Spleen (tissue), 11 donors: ENCODE results near the gene SOX21. TPM values are rescaled to one million over a fixed set of nuclear protein-coding genes. Genes with fewer than 3 reads are reported as not detected.

ENCODE experiments used
- DNase-seq: peaks from one replicate; pipeline ENCODE4 v3.0.0-alpha.2; 2020
- H3K27ac ChIP-seq, 8 donors: fragments of 200-600 bp; sonication (generic) in 7 of 8; 1 replicate in 4 of 8; 2 replicates in 4 of 8; pipeline versions ENCODE4 v1.5.0 to v1.8.0; 2016 to 2021; ENCODE audit warnings: inconsistent platforms in 4 of 8, mild to moderate bottlenecking in 4 of 8, moderate library complexity in 1 of 8
- H3K27me3 ChIP-seq, 7 donors: fragments of 200-600 bp; sonication (generic) in 6 of 7; replicated peaks in 1 of 7; 1 replicate in 4 of 7; 2 replicates in 3 of 7; pipeline versions ENCODE4 v1.5.0 to v1.8.0; 2016 to 2021; ENCODE audit warnings: inconsistent platforms in 3 of 7, mild to moderate bottlenecking in 1 of 7
- H3K36me3 ChIP-seq, 6 donors: fragments of 200-600 bp; sonication (generic) in 5 of 6; 1 replicate in 4 of 6; 2 replicates in 2 of 6; pipeline versions ENCODE4 v1.5.0 to v1.8.0; 2016 to 2021; ENCODE audit warnings: inconsistent platforms in 2 of 6
- H3K4me1 ChIP-seq, 6 donors: fragments of 200-600 bp; sonication (generic) in 5 of 6; 1 replicate in 3 of 6; 2 replicates in 3 of 6; pipeline versions ENCODE4 v1.5.0 to v1.8.0; 2016 to 2021; ENCODE audit warnings: inconsistent platforms in 3 of 6
- H3K4me3 ChIP-seq, 8 donors: fragments of 200-600 bp; sonication (generic) in 7 of 8; 1 replicate in 4 of 8; 2 replicates in 4 of 8; pipeline versions ENCODE4 v1.5.0 to v1.8.0; 2016 to 2021; ENCODE audit warnings: inconsistent platforms in 4 of 8, mild to moderate bottlenecking in 4 of 8, moderate library complexity in 2 of 8
- H3K9me3 ChIP-seq, 8 donors: fragments of 200-600 bp; sonication (generic) in 7 of 8; 1 replicate in 4 of 8; 2 replicates in 4 of 8; pipeline versions ENCODE4 v1.5.0 to v1.8.0; 2016 to 2021; ENCODE audit warnings: inconsistent platforms in 4 of 8
- POLR2A ChIP-seq, 3 donors: fragments of 450-650 bp; IDR thresholded peaks; one replicate each; pipeline ENCODE4 v1.5.1; 2017; ENCODE audit warnings: antibody characterized with exemption in 3 of 3, mild to moderate bottlenecking in 1 of 3
- POLR2AphosphoS5 ChIP-seq, 3 donors: sonication (generic); formaldehyde crosslinking; IDR thresholded peaks; one replicate each; pipeline ENCODE4 v1.5.1; 2017; ENCODE audit warnings: antibody characterized with exemption in 3 of 3
- WGBS, 5 donors: extraction: QIAGEN DNeasy Blood & Tissue Kit in 3 of 5; methylation state at CpG; one replicate each; pipeline versions ENCODE4 v1.1.5 to v1.1.7; 2013 to 2018; 5-methylcytosine and 5-hydroxymethylcytosine counted together
- intact Hi-C: fragments of 100-400 bp; cut with DNase I; formaldehyde crosslinking; loops from one replicate; pipeline ENCODE4 v1.15.0; 2023; ENCODE audit warnings: low total_unique reads
- polyA plus RNA-seq, 3 donors: library from polyadenylated mRNA; stranded (reverse); fragments of 200-250 nt; gene quantifications; one replicate each; pipeline ENCODE4 v1.2.1, GENCODE V29; 2013
- total RNA-seq, 7 donors: library from RNA; depleted of rRNA in 3 of 7; stranded (reverse); fragments of >200 nt in 3 of 7; fragmentation: NEBNext Ultra II Directional in 4 of 7; extraction: Animal tissue kit (Norgen Biotek cat#: 25700) in 4 of 7; gene quantifications; one replicate each; pipeline versions ENCODE4 v1.1.0 to v1.2.1, GENCODE V29; 2016 to 2021
- TF ChIP-seq, protein P1 (sequence below), 11 experiments: fragments of 200-600 bp in 7 of 11; fragments of 450-650 bp in 4 of 11; sonication (generic) in 4 of 11; IDR thresholded peaks in 8 of 11; conservative IDR thresholded peaks in 3 of 11; 1 replicate in 7 of 11; 2 replicates in 4 of 11; pipeline versions ENCODE4 v1.4.0 to v1.8.0; 2016 to 2021; ENCODE audit warnings: antibody characterized with exemption in 11 of 11, inconsistent platforms in 4 of 11, mild to moderate bottlenecking in 1 of 11
- donor health status: healthy with polysubstance abuse.
- donor health status: DM: no; HTN: no; CAD: no; lungs with moderate emphysema.
- donor health status: DM: no; HTN: no; CAD: no.
- donor health status: Bipolar disorder and iron deficiency.
- donor health status: healthy.
- donor health status: DM: no; HTN: no; CAD: no.
- donor health status: DM: yes; HTN: yes; CAD: no.

Gene SOX21
- total and polyA plus RNA-seq, 10 donors: not detected

DNA sequence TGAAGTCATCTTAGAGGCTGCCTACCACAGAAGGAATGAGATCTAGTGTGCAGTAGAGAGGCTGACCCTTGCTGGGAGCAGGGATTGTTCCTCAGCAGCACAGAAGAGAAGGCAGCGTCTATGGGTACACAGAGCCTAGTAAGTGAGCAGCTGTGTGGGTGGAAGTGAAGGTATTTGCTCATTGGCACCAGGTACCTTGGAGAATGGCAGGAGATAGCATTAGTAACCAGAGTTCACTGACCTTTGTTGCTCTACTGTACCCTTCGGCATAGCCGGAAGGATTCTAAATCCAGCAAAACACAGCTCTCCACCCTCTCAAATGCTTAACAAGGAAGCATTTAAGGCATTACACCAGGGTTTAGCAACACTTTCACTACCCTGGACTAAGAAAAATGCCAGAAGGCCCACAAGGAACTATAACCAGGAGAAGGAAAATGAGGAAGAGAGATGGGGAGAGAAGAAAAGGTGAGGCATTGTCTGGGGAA is 12.3 kb downstream of the SOX21 start:
- WGBS, 5 donors: 82 to 89% (median 86%) methylated on average over 3 of the region's 3 CpGs
- peaks cover 0 to 84% (median 56%) of the 10 kb centered on the region in 7 donors for H3K27me3 ChIP-seq
- H3K4me1 ChIP-seq: peaks cover 0 to 2% (median 0%) of the 10 kb centered on the region in 6 donors
- DNase-seq: no peak
- no peaks in the 10 kb centered on the region for H3K9me3 ChIP-seq
- H3K27ac ChIP-seq: no peak overlapping the region
- intact Hi-C loops: no loop called here
- no peak overlapping the region for H3K4me3 ChIP-seq
- no peaks in the 10 kb centered on the region for H3K36me3 ChIP-seq
- TF ChIP-seq POLR2A (IDR thresholded peaks at IDR 0.05): no peak
- no peak for TF ChIP-seq POLR2AphosphoS5 (IDR thresholded peaks at IDR 0.05)
- TF ChIP-seq, protein P1, sequence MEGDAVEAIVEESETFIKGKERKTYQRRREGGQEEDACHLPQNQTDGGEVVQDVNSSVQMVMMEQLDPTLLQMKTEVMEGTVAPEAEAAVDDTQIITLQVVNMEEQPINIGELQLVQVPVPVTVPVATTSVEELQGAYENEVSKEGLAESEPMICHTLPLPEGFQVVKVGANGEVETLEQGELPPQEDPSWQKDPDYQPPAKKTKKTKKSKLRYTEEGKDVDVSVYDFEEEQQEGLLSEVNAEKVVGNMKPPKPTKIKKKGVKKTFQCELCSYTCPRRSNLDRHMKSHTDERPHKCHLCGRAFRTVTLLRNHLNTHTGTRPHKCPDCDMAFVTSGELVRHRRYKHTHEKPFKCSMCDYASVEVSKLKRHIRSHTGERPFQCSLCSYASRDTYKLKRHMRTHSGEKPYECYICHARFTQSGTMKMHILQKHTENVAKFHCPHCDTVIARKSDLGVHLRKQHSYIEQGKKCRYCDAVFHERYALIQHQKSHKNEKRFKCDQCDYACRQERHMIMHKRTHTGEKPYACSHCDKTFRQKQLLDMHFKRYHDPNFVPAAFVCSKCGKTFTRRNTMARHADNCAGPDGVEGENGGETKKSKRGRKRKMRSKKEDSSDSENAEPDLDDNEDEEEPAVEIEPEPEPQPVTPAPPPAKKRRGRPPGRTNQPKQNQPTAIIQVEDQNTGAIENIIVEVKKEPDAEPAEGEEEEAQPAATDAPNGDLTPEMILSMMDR (IDR thresholded peaks at IDR 0.05 in 8 of 11, conservative IDR thresholded peaks at IDR 0.05 in 3 of 11): no peak

DNA sequence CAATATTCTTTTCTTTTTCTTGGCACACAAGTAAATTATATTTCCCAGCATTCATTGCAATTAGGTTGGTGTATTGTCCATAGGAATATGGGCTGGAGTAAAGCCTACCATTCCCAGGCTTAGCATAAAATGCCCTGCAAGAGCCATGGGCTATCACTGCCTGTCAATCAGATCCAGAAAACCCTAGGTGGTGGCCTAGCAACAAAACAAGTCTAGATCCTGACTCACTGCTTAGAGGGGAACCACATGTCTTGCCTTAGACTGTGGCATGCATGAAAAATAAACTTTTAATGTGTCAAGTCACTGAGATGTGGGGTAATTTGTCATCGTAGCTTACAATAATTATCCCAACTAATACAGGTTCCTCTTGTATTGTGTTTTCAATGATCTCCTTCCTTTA is 16.2 kb downstream of the SOX21 start:
- H3K36me3 ChIP-seq: no peaks in the 10 kb centered on the region
- H3K27me3 ChIP-seq: peaks cover 0 to 61% (median 17%) of the 10 kb centered on the region in 7 donors
- intact Hi-C loops: no loop called here
- 76 to 89% (median 85%) methylated on average over 1 of the region's 1 CpG for WGBS, 5 donors
- TF ChIP-seq POLR2A (IDR thresholded peaks at IDR 0.05) (no peak), POLR2AphosphoS5 (IDR thresholded peaks at IDR 0.05) (no peak)
- TF ChIP-seq, protein P1 (IDR thresholded peaks at IDR 0.05 in 8 of 11, conservative IDR thresholded peaks at IDR 0.05 in 3 of 11): no peak
- no peak for DNase-seq
- H3K4me3 ChIP-seq: no peak overlapping the region
- H3K9me3 ChIP-seq: no peaks in the 10 kb centered on the region
- no peaks in the 10 kb centered on the region for H3K4me1 ChIP-seq
- no peak overlapping the region for H3K27ac ChIP-seq

- no peak for DNase-seq
- TF ChIP-seq, protein P1 (IDR thresholded peaks at IDR 0.05 in 8 of 11, conservative IDR thresholded peaks at IDR 0.05 in 3 of 11): no peak
- TF ChIP-seq POLR2A (IDR thresholded peaks at IDR 0.05) (no peak), POLR2AphosphoS5 (IDR thresholded peaks at IDR 0.05) (no peak)
- 70 to 77% (median 76%) methylated on average over 4 of the region's 4 CpGs for WGBS, 5 donors
- intact Hi-C loops: no loop called here
- Histone ChIP-seq H3K27ac (no peak overlapping the region), H3K4me1 (no peaks in the 10 kb centered on the region), H3K36me3 (no peaks in the 10 kb centered on the region), H3K4me3 (no peak overlapping the region), H3K9me3 (no peaks in the 10 kb centered on the region), H3K27me3 (peaks cover 0 to 41% (median 0%) of the 10 kb centered on the region in 7 donors)
Observed at GRCh38 chr13:94692030-94692429, 20.3 kb downstream of the SOX21 start.

- intact Hi-C loops: no loop called here
- Histone ChIP-seq H3K36me3 (no peaks in the 10 kb centered on the region), H3K27me3 (peaks cover 0 to 39% (median 0%) of the 10 kb centered on the region in 7 donors), H3K27ac (no peak overlapping the region), H3K9me3 (no peaks in the 10 kb centered on the region), H3K4me3 (no peak overlapping the region), H3K4me1 (no peaks in the 10 kb centered on the region)
- no peak for DNase-seq
- TF ChIP-seq POLR2A (IDR thresholded peaks at IDR 0.05) (no peak), POLR2AphosphoS5 (IDR thresholded peaks at IDR 0.05) (no peak)
- TF ChIP-seq, protein P1 (IDR thresholded peaks at IDR 0.05 in 8 of 11, conservative IDR thresholded peaks at IDR 0.05 in 3 of 11): no peak
- WGBS, 5 donors: 72 to 86% (median 79%) methylated on average over 5 of the region's 5 CpGs
Observed at GRCh38 chr13:94683409-94683808, 28.9 kb downstream of the SOX21 start.
